GM12878 (cell line): ENCODE data around the gene INTS6. TPM values are rescaled to one million over a fixed set of nuclear protein-coding genes. Genes with fewer than 3 reads are reported as not detected.

Source experiments
- ATAC-seq: fragments of 200-7000 bp; cut with Tn5 transposase; 3 replicates; pipeline ENCODE4 v1.9.1; 2020; ENCODE audit warnings: mild to moderate bottlenecking, moderate library complexity
- BruUV-seq: library from RNA; stranded (reverse); fragments of 400-500 nt; replicated peaks from 2 replicates; lab custom pipeline; 2021; lab: Mats Ljungman, UMichigan
- CTCF ChIA-PET: fragments of 300-600 bp; sonication (Branson Sonifier 250); formaldehyde crosslinking; extraction: SDS; loops from one replicate; lab custom pipeline; 2021; ENCODE audit warnings: inconsistent platforms; lab: Yijun Ruan, JAX
- POLR2A ChIA-PET: fragments of 350-600 bp; formaldehyde crosslinking; extraction: SDS; loops from one replicate; lab custom pipeline; 2021; ENCODE audit warnings: inconsistent platforms; lab: Charles Lee
- RAD21 ChIA-PET: fragments of 300-600 bp; sonication (Branson Sonifier 250); formaldehyde crosslinking; loops from one replicate; lab custom pipeline; 2023; ENCODE audit warnings: antibody characterized with exemption; ENCODE audit not compliant: unreplicated experiment; lab: Charles Lee
- SMC1A ChIA-PET: fragments of 300-600 bp; sonication (Branson Sonifier 250); formaldehyde crosslinking; loops from one replicate; lab custom pipeline; 2023; ENCODE audit not compliant: unreplicated experiment, uncharacterized antibody; lab: Charles Lee
- DNase-seq: peaks from one replicate; pipeline ENCODE4 v3.0.0-alpha.2; 2011; ENCODE audit warnings: low read depth, low spot score
- FAIRE-seq: peaks from 3 replicates; lab custom pipeline; 2011; peaks lifted over from hg19 to GRCh38; lab: Jason Lieb, UNC
- H2AFZ ChIP-seq: 2 replicates; pipeline ENCODE4 v1.6.0; 2011; ENCODE audit warnings: low read depth, low read length, control low read depth; ENCODE audit not compliant: control insufficient read depth
- H3K27ac ChIP-seq: 2 replicates; pipeline ENCODE4 v1.5.1; 2011; ENCODE audit warnings: control low read depth; ENCODE audit not compliant: control insufficient read depth, insufficient read depth
- H3K27me3 ChIP-seq, 2 experiments: replicated peaks in 1 of 2; 2 replicates each; pipeline versions ENCODE4 v1.6.0 to v1.6.1; 2011; ENCODE audit warnings: low read length in 1 of 2; ENCODE audit not compliant: control insufficient read depth in 2 of 2, insufficient read depth in 2 of 2
- H3K36me3 ChIP-seq, 2 experiments: 2 replicates each; pipeline ENCODE4 v1.5.1; 2011; ENCODE audit warnings: low read length in 1 of 2; ENCODE audit not compliant: control insufficient read depth in 2 of 2, insufficient read depth in 2 of 2
- H3K4me1 ChIP-seq: 2 replicates; pipeline ENCODE4 v1.6.1; 2011; ENCODE audit warnings: mild to moderate bottlenecking, low read length, moderate library complexity, mixed read lengths; ENCODE audit not compliant: control insufficient read depth, insufficient read depth
- H3K4me2 ChIP-seq: 2 replicates; pipeline ENCODE4 v1.6.0; 2011; ENCODE audit warnings: control low read depth; ENCODE audit not compliant: control insufficient read depth, insufficient read depth
- H3K4me3 ChIP-seq: fragments of 200-600 bp; sonication (generic); 2 replicates; pipeline ENCODE4 v1.5.1; 2016
- H3K79me2 ChIP-seq: 2 replicates; pipeline ENCODE4 v1.6.0; 2011; ENCODE audit warnings: low read length; ENCODE audit not compliant: control insufficient read depth, insufficient read depth
- H3K9ac ChIP-seq: 2 replicates; pipeline ENCODE4 v1.8.0; 2011; ENCODE audit warnings: low read length, control low read depth, mixed read lengths; ENCODE audit not compliant: control insufficient read depth, insufficient read depth
- H3K9me3 ChIP-seq: replicated peaks from 3 replicates; pipeline ENCODE4 v1.5.1; 2011; ENCODE audit warnings: mild to moderate bottlenecking, low read length; ENCODE audit not compliant: control insufficient read depth, insufficient read depth
- H4K20me1 ChIP-seq: 2 replicates; pipeline ENCODE4 v1.6.0; 2011; ENCODE audit not compliant: control insufficient read depth, insufficient read depth
- ATF2 ChIP-seq: IDR thresholded peaks from 2 replicates; pipeline ENCODE4 v1.6.1; 2012; ENCODE audit warnings: low read length, inconsistent platforms
- BACH1 ChIP-seq: fragments of 450-650 bp; IDR thresholded peaks from 2 replicates; pipeline ENCODE4 v1.6.1; 2017; ENCODE audit warnings: mild to moderate bottlenecking, borderline replicate concordance
- CBFB ChIP-seq: IDR thresholded peaks from 2 replicates; pipeline ENCODE4 v1.6.1; 2016; ENCODE audit warnings: antibody characterized with exemption, low read depth
- CREM ChIP-seq: IDR thresholded peaks from 2 replicates; pipeline ENCODE4 v1.6.1; 2014; ENCODE audit warnings: antibody characterized with exemption, low read depth
- ESRRA ChIP-seq: IDR thresholded peaks from 2 replicates; pipeline ENCODE4 v1.6.1; 2012; ENCODE audit warnings: mild to moderate bottlenecking, low read length, improper control_type of control experiment
- ETV6 ChIP-seq, 2 experiments: fragments of 450-650 bp in 1 of 2; IDR thresholded peaks in 1 of 2; conservative IDR thresholded peaks in 1 of 2; 2 replicates each; pipeline ENCODE4 v1.6.1; 2014; ENCODE audit warnings: antibody characterized with exemption in 1 of 2, borderline replicate concordance in 1 of 2, low read depth in 1 of 2, mild to moderate bottlenecking in 1 of 2, moderate library complexity in 1 of 2
- MYC ChIP-seq: IDR thresholded peaks from 2 replicates; pipeline ENCODE4 v1.6.1; 2011; ENCODE audit warnings: mild to moderate bottlenecking, low read length, moderate library complexity, inconsistent platforms; ENCODE audit not compliant: insufficient read depth, insufficient replicate concordance, insufficient read length, severe bottlenecking
- NFYA ChIP-seq: IDR thresholded peaks from 2 replicates; pipeline ENCODE4 v1.6.1; 2011; ENCODE audit warnings: low read depth, mild to moderate bottlenecking, low read length, improper control_type of control experiment, borderline replicate concordance
- POU2F2 ChIP-seq: IDR thresholded peaks from 3 replicates; pipeline ENCODE4 v1.6.1; 2011; ENCODE audit warnings: low read depth, mild to moderate bottlenecking, low read length, borderline replicate concordance
- STAT1 ChIP-seq: fragments of 450-650 bp; conservative IDR thresholded peaks from 2 replicates; pipeline ENCODE4 v1.6.1; 2014; ENCODE audit warnings: antibody characterized with exemption, mild to moderate bottlenecking
- ZNF622 ChIP-seq: fragments of 450-650 bp; IDR thresholded peaks from 2 replicates; pipeline ENCODE4 v1.6.1; 2017; ENCODE audit warnings: mild to moderate bottlenecking, inconsistent platforms
- ZNF687 ChIP-seq: fragments of 450-650 bp; IDR thresholded peaks from 2 replicates; pipeline ENCODE4 v1.6.1; 2017; ENCODE audit warnings: mild to moderate bottlenecking, moderate library complexity
- WGBS: methylation state at CpG from one replicate; pipeline ENCODE4 v1.1.6; 2016; ENCODE audit warnings: low lambda C conversion rate; ENCODE audit not compliant: insufficient replicate concordance, insufficient coverage; ENCODE audit errors: missing lambda C conversion rate; 5-methylcytosine and 5-hydroxymethylcytosine counted together
- in situ Hi-C: fragments of 300-500 bp; cut with MboI; formaldehyde crosslinking; loops from 9 replicates; pipeline ENCODE4 v1.14.3; 2018; ENCODE audit warnings: mixed read lengths
- intact Hi-C: fragments of 100-400 bp; cut with micrococcal nuclease; formaldehyde crosslinking; loops from one replicate; pipeline ENCODE4 v1.14.2; 2022; ENCODE audit not compliant: unreplicated experiment
- polyA plus RNA-seq, 11 experiments: library from polyadenylated mRNA; depleted of rRNA in 4 of 11; unstranded in 6 of 11; stranded (reverse) in 5 of 11; fragments of >200 nt; fragmentation: Nextera tagmentation in 4 of 11; fragmentation: Illumina TruSeq in 1 of 11; extraction: Ambion mirVana in 4 of 11; extraction: Trizol in 1 of 11; gene quantifications; 1 replicate in 1 of 11; 2 replicates in 10 of 11; pipeline versions ENCODE4 v1.2.1 to v1.2.3, GENCODE V29; 2011 to 2016; ENCODE audit warnings: inconsistent platforms in 2 of 11, missing spikeins in 2 of 11, low read depth in 1 of 11
- total RNA-seq, 4 experiments: library from RNA; depleted of rRNA in 3 of 4; stranded (reverse); fragments of >200 nt in 3 of 4; fragmentation: Illumina TruSeq in 1 of 4; extraction: Trizol in 1 of 4; gene quantifications; 2 replicates each; pipeline versions ENCODE4 v1.2.1 to v1.2.3, GENCODE V29; 2013 to 2021
- TF ChIP-seq, protein P1 (sequence below): fragments of 450-650 bp; IDR thresholded peaks from 2 replicates; pipeline ENCODE4 v1.6.1; 2016; ENCODE audit warnings: mild to moderate bottlenecking
- TF ChIP-seq, protein P2 (sequence below): IDR thresholded peaks from 2 replicates; pipeline ENCODE4 v1.6.1; 2011; ENCODE audit warnings: borderline replicate concordance, low read depth, mild to moderate bottlenecking, moderate library complexity, low read length; ENCODE audit not compliant: insufficient read depth, poor library complexity, severe bottlenecking

The INTS6 gene
- total and polyA plus RNA-seq, 10 of the 15 experiments (the other 5 are each of a cell fraction or from before 2014, with no cell fraction given) = 7.2 to 57.7 (median 30.9) TPM

- Histone ChIP-seq H3K79me2 (no peaks in the 10 kb centered on the region; the same call in 1 of the 2 replicates), H4K20me1 (no peaks in the 10 kb centered on the region), H3K27ac (no peak overlapping the region), H3K27me3 (no peaks in the 10 kb centered on the region), H3K36me3 (peaks cover 0 to 11% of the 10 kb centered on the region in 2 experiments; a peak in 1 of 4 replicates), H2AFZ (no peak overlapping the region), H3K9ac (no peak overlapping the region), H3K9me3 (no peaks in the 10 kb centered on the region), H3K4me1 (no peaks in the 10 kb centered on the region), H3K4me2 (no peak overlapping the region), H3K4me3 (no peak overlapping the region)
- ChIA-PET CTCF (interaction anchor here (0.6 to 2.0 kb wide), 2 partner anchors 48 to 412 kb away, joined by 3 to 12 read pairs; no protein-coding TSS in a partner anchor), RAD21 (interaction anchor here (0.7 kb wide), 1 partner anchor 413 kb away, joined by 5 read pairs; no protein-coding TSS in a partner anchor), POLR2A (no interaction called here), SMC1A (interaction anchor here (1.2 to 1.6 kb wide), 2 partner anchors 19 to 25 kb away, joined by 4 to 6 read pairs; no protein-coding TSS in a partner anchor)
- intact Hi-C loops = no loop called here
- FAIRE-seq (no peak), DNase-seq (no peak), ATAC-seq (no peak)
- 78% methylated on average over 2 of the region's 2 CpGs for WGBS
- in situ Hi-C loops = no loop called here
- BruUV-seq = no TSS peak
- no peak for TF ChIP-seq ESRRA
- TF ChIP-seq ETV6 (conservative IDR thresholded peaks at IDR 0.05 in 1 of 2, IDR thresholded peaks at IDR 0.05 in 1 of 2; ENCODE audit: borderline replicate concordance in 1 of 2, low read depth in 1 of 2) = no peak
- TF ChIP-seq CBFB = no peak
- TF ChIP-seq NFYA = no peak
- TF ChIP-seq, protein P1, sequence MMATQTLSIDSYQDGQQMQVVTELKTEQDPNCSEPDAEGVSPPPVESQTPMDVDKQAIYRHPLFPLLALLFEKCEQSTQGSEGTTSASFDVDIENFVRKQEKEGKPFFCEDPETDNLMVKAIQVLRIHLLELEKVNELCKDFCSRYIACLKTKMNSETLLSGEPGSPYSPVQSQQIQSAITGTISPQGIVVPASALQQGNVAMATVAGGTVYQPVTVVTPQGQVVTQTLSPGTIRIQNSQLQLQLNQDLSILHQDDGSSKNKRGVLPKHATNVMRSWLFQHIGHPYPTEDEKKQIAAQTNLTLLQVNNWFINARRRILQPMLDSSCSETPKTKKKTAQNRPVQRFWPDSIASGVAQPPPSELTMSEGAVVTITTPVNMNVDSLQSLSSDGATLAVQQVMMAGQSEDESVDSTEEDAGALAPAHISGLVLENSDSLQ = no peak
- no peak for TF ChIP-seq STAT1
- TF ChIP-seq ATF2 = no peak
- TF ChIP-seq CREM = no peak
- TF ChIP-seq ZNF687 = no peak
- TF ChIP-seq, protein P2, sequence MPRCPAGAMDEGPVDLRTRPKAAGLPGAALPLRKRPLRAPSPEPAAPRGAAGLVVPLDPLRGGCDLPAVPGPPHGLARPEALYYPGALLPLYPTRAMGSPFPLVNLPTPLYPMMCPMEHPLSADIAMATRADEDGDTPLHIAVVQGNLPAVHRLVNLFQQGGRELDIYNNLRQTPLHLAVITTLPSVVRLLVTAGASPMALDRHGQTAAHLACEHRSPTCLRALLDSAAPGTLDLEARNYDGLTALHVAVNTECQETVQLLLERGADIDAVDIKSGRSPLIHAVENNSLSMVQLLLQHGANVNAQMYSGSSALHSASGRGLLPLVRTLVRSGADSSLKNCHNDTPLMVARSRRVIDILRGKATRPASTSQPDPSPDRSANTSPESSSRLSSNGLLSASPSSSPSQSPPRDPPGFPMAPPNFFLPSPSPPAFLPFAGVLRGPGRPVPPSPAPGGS = no peak
- TF ChIP-seq BACH1 = no peak
- no peak for TF ChIP-seq ZNF622
- TF ChIP-seq MYC = no peak
- TF ChIP-seq POU2F2 = no peak
Observed at GRCh38 chr13:51385114-51385513, 67.7 kb downstream of the INTS6 start.
